Fibroblast of pulmonary artery (primary cell): ENCODE results near the gene TOR1AIP1.
"Not testable (repeated sequence)": the region's sequence is repeated elsewhere in the genome, so short reads cannot be mapped to it uniquely, and the experiment has no call there.

Source experiments
- DNase-seq: peaks from one replicate; pipeline ENCODE4 v3.0.0-alpha.2; 2010; ENCODE audit warnings: low read depth
- H3K4me3 ChIP-seq: replicated peaks from 2 replicates; pipeline ENCODE4 v1.5.1; 2011; ENCODE audit warnings: low read depth, mild to moderate bottlenecking, control low read depth, low read length, moderate library complexity
- TF ChIP-seq, protein P1 (sequence below): IDR thresholded peaks from 2 replicates; pipeline ENCODE4 v1.5.1; 2011; ENCODE audit warnings: mild to moderate bottlenecking, control low read depth, low read length, inconsistent platforms; ENCODE audit errors: missing control alignments

TOR1AIP1 gene

GRCh38 chr1:179953974-179954492, 71.9 kb downstream of the TOR1AIP1 start:
- TF ChIP-seq, protein P1, sequence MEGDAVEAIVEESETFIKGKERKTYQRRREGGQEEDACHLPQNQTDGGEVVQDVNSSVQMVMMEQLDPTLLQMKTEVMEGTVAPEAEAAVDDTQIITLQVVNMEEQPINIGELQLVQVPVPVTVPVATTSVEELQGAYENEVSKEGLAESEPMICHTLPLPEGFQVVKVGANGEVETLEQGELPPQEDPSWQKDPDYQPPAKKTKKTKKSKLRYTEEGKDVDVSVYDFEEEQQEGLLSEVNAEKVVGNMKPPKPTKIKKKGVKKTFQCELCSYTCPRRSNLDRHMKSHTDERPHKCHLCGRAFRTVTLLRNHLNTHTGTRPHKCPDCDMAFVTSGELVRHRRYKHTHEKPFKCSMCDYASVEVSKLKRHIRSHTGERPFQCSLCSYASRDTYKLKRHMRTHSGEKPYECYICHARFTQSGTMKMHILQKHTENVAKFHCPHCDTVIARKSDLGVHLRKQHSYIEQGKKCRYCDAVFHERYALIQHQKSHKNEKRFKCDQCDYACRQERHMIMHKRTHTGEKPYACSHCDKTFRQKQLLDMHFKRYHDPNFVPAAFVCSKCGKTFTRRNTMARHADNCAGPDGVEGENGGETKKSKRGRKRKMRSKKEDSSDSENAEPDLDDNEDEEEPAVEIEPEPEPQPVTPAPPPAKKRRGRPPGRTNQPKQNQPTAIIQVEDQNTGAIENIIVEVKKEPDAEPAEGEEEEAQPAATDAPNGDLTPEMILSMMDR, result peak; percentile 23
- H3K4me3 ChIP-seq, result peak overlapping the region; percentile 96
- peak; percentile 65 for DNase-seq

GRCh38 chr1:179954493-179955286, 72.6 kb downstream of the TOR1AIP1 start, which contains the start of gene CEP350:
TSS of gene CEP350 (plus strand) at chr1:179954810. CDS start at chr1:179986182, 31,372 bp downstream.
- peak within 1 kb of the TSS; percentile 96 for H3K4me3 ChIP-seq
- DNase-seq, result peak; percentile 100
- TF ChIP-seq, protein P1, result no peak

DNA sequence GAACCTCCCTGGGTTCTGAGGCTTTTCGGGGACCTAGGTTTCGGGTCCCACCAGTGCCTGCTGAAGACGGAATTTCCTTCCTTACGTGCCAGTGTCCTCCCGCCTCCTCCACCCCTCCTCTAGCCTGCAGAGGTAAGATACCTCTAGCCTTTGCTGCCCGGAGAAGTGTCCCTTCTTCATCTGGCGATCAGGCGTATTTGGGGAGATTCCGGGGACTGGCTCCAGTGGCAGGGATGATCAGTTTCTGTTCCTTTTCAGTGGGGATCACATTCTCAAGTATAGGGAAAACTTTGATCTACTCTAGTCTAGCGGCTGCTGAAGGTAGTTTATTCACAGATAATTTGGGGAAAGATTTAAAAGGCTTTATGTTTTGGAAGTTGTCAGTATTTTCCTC, 73.2 kb downstream of the TOR1AIP1 start:
- DNase-seq, result peak; percentile 13
- TF ChIP-seq, protein P1, result no peak
- peak overlapping the region; percentile 96 for H3K4me3 ChIP-seq

DNA sequence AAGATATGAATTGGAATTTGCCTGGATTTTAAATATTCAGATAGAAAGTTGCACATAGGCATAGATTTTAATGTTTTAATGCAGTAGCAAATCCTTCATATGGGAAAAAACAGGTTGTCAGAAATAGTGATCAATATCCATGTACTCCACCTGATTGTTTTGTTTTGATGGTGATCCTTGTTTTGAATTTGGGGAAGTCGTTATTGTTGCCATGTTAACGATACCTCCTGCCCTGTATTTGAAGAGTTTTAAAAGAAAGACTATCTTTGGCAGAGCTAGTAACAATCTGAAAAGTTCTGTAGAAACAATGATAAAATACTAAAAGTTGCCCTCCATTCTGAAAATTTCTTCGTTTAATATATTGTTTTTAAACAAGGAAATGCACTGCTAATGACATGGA, 73.6 kb downstream of the TOR1AIP1 start:
- TF ChIP-seq, protein P1, result no peak
- H3K4me3 ChIP-seq, result peak overlapping the region; percentile 96
- no peak for DNase-seq

- no peak for DNase-seq
- no peak overlapping the region for H3K4me3 ChIP-seq
- TF ChIP-seq, protein P1, result no peak
These were observed 76.3 kb downstream of the TOR1AIP1 start for GRCh38 chr1:179958359-179958758.

- not testable (repeated sequence) for H3K4me3 ChIP-seq, DNase-seq
These were observed 80.1 kb downstream of the TOR1AIP1 start for GRCh38 chr1:179962168-179962567.

GRCh38 chr1:179966551-179966950, 84.5 kb downstream of the TOR1AIP1 start:
- TF ChIP-seq, protein P1, result no peak
- DNase-seq, result peak; percentile 45
- H3K4me3 ChIP-seq, result no peak overlapping the region
